Fibroblast of lung (primary cell): Measurements from ENCODE around the gene UGT1A7.

Source experiments
- EZH2 ChIP-seq: IDR thresholded peaks from 2 replicates; pipeline ENCODE4 v1.5.1; 2012; ENCODE audit warnings: low read length, control low read depth, mild to moderate bottlenecking; ENCODE audit errors: missing control alignments
- TF ChIP-seq, protein P1 (sequence below), 2 donors: IDR thresholded peaks in 1 of 2; conservative IDR thresholded peaks in 1 of 2; 1 replicate in 1 of 2; 2 replicates in 1 of 2; pipeline ENCODE4 v1.5.1; 2011 to 2012; ENCODE audit warnings: low read length in 2 of 2, control low read depth in 1 of 2, inconsistent platforms in 1 of 2, low read depth in 1 of 2, mild to moderate bottlenecking in 1 of 2

DNA sequence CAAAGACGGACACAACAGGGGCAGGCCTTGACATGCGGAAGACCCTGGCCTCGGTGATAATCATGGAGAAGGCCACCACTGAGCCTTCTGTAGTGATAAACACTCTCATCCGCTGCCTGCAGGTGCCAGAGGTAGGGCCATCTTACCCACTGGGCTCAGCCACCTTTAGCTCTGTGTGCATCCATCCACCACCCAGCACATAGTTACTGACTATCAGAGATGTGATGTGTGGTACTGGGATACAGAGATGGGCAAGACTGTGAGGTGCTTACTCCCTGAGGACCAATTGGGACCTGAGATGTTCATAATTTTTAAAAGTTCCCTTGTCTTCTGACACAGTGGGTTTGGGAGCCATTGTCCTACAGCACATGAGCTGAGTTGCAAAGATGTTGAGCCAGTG lies 98.0 kb downstream of the UGT1A7 start:
- TF ChIP-seq, protein P1, sequence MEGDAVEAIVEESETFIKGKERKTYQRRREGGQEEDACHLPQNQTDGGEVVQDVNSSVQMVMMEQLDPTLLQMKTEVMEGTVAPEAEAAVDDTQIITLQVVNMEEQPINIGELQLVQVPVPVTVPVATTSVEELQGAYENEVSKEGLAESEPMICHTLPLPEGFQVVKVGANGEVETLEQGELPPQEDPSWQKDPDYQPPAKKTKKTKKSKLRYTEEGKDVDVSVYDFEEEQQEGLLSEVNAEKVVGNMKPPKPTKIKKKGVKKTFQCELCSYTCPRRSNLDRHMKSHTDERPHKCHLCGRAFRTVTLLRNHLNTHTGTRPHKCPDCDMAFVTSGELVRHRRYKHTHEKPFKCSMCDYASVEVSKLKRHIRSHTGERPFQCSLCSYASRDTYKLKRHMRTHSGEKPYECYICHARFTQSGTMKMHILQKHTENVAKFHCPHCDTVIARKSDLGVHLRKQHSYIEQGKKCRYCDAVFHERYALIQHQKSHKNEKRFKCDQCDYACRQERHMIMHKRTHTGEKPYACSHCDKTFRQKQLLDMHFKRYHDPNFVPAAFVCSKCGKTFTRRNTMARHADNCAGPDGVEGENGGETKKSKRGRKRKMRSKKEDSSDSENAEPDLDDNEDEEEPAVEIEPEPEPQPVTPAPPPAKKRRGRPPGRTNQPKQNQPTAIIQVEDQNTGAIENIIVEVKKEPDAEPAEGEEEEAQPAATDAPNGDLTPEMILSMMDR (conservative IDR thresholded peaks at IDR 0.05 in 1 of 2, IDR thresholded peaks at IDR 0.05 in 1 of 2; ENCODE audit: low read depth in 1 of 2, low read length in 2 of 2): no peak
- TF ChIP-seq EZH2: no peak
